ENCODE measurements around the gene NAT14.
"Not testable (repeated sequence)": the region's sequence is repeated elsewhere in the genome, so short reads cannot be mapped to it uniquely, and the experiment has no call there.

NAT14 gene

DNA sequence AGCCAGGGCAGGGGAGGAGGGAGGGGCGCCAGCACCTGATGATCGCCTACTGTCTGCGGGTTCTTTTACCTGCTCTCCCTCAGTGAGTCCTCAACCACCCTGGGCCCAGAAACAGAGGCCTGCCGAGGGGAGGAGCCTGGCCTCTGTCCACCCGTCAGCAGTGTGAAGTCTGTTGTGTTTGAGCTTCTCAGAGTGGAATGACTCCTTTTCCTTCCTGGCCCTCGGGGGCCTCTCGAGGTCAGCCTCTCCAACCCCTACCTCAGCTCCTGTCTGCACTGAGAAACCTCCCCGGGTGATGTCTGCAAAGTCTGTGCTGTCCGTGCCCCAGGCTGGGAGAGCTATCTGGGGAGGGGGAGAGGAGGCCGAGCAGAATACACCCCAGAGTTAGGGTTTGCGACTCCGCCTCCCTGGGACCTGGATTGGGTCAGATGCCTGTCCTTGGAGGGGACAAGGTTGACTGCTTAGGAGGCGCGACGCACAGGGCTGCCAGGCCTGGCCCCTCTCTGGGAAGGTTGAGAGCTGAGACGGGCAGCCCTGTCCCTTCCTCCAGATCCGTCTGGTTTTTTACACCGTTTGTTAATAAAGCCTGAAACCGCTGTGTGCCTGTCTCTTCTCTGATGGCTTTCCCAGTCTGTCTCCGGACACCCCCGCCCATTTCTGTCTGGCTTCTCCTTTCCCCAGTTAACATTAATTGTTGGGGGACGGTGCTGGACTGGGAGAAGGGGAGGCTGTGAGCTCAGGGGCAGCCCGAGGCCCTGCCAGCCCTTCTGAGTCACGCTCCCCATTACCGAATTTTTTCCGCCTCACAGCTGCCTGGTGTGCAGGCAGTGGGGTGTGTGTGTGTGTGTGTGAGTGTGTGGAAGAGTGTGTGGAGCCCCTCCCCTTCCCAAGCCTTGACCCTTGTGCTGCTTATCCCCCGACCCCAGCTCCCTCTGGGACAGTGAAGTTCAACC, 2.3 kb downstream of the NAT14 start:
- DNase-seq (ENCODE audit: low spot score) = peak; percentile 17

GRCh38 chr19:55487924-55488687, 3.1 kb downstream of the NAT14 start, which contains the start of gene SSC5D:
SSC5D (plus strand) TSS chr19:55488436; CDS start chr19:55488590, 154 bp downstream.
- DNase-seq (ENCODE audit: low spot score) = no peak

- DNase-seq (ENCODE audit: low spot score) = no peak
These were observed 4.2 kb downstream of the NAT14 start for GRCh38 chr19:55488986-55489710.

GRCh38 chr19:55489711-55490477, 4.9 kb downstream of the NAT14 start:
- no peak for DNase-seq (ENCODE audit: low spot score)

- no peak for DNase-seq (ENCODE audit: low spot score)
These were observed 5.8 kb downstream of the NAT14 start for GRCh38 chr19:55490478-55491432.

DNA sequence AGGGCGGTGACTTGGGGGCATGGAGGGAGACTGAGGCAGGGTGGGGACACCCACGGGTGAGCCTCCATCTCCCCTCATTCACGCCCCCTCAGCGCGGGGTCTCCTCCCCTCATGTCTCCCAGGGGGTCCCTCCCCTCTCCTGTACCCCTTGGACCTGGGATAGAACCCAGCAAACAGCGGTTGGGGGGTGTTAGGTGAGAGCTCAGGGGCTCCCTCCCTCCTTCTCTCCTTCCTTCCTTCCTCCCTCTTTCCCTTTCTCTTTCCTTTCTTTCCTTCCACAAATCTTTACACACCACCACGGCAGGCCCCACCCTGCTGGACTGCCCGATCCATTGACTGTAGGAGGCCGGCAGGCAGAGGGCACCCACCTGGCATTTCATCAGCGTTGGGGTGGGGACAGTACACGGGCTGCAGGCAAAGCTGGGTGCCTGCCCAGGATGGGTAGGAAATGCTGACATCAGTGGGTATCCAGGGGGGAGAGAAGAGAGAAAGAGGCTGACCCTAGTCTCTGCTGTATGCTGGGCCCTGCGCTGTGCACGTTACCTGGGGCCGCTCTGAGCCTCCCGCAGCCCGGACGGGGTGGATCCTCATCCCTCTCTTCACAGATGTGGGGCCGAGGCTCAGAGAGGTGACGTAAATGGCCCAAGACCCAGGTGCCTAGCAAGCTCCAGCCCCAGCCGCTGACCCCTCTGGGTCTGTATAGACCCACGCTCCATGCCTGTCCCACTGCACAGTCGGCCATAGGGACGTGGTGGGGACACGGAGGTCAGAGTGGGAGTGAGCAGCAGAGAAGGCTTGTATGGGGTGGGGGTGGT, 6.8 kb downstream of the NAT14 start:
- DNase-seq (ENCODE audit: low spot score) = no peak

DNA sequence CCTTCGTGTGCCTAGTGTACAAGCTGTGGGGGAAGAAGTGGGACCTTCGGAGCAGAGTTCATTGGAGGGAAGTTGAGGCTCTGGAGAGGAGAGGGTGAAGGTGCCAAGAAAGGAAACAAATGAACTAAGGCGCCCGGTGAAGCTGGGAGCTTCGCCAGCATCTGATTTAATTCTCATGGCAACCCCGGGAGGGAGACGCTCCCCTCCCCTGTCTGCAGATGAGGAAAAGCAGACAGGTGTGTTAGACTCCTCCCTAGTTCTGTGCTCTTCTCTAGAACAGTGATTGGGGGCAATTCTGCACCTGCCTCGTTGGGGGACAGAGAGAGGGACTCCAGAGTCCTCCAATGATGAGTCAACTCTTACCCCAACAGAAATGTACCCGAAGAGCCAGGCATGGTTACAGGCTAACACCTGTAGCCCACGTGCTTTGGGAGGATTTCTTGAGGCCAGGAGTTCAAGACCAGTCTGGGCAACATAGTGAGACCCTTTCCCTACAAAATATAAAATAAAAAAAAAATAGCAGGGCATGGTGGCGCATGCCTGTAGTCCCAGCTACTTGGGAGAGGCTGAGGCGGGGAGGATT, 7.5 kb downstream of the NAT14 start:
- DNase-seq (ENCODE audit: low spot score) = no peak

GRCh38 chr19:55493052-55493644, 8.2 kb downstream of the NAT14 start:
- no peak for DNase-seq (ENCODE audit: low spot score)

GRCh38 chr19:55493645-55494171, 8.7 kb downstream of the NAT14 start:
- DNase-seq (ENCODE audit: low spot score) = no peak

DNA sequence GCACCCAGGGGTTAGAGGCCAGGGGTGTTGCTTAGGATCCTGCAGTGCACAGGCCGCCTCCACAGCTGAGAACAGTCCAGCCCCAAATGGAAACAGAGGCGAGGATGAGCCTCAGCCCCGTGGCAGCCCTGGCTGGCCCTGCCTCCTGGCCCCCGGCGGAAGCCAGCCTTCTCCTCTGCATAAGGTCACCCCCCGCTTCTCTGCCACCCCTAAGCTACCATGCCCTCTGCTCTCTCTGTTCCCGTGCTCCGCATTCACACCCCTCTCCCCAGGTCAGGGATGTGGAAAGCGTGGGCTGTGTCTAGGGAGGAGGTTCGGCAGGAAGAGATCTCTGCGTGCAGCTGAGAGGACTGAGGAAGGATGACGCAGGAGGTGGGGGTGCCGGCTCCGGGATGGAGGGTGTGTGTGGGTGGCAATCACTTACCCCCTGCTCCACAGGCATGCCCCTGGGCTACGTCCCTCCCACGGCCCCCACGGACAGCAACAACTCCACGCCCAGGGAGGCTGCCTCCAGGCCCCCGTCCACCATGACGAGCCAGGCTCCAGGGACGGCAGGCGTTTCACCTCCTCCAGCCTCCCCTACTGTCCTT, 9.3 kb downstream of the NAT14 start:
- DNase-seq (ENCODE audit: low spot score) = no peak

DNA sequence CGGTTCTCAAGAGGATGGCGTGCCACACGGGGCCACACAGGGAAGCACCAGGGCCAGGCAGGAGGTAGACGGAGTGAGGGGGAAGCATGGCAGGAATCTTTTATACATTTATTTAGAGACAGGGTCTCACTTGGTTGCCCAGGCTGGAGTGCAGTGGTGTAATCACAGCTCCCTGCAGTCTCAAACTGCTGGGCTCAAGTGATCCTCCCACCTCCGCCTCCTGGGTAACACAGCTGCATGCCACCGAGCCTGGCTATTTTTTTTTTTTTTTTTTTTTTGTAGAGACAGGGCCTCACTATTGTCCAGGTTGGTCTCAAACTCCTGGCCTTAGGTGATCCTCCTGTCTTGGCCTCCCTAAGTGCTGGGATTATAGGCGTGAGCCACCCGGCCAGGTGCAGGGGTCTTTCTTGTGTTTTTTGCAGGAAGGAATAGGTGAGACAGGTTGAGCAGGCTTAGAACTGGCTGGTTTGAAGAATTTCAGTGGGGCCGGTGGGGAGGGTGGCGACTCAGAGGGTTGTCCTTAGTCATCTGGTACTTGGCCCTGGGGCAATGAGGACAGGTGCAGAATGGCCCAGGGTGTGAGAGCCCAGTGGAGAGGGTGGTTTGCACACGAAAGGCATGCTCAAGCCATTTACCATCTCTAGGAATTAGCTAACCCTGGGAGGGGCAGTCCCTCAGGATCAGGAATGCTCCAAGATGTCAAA, 10.8 kb downstream of the NAT14 start:
- DNase-seq (ENCODE audit: low spot score) = no peak

DNA sequence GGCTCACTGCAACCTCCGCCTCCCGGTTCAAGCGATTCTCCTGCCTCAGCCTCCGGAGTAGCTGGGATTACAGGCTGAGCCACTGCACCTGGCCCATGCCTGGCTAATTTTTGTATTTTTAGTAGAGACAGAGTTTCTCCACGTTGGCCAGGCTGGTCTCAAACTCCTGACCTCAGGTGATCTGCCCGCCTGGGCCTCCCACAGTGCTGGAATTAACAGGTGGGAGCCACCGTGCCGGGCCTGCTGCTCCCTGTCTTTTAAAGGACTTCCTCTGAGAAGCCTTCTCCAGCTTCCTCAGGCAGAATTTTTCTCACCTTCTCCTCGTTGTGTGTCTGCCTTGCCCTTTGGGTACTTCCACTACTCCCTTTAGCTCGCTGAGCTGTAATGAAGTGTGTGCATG, 11.8 kb downstream of the NAT14 start:
- not testable (repeated sequence) for DNase-seq (ENCODE audit: low spot score)

DNA sequence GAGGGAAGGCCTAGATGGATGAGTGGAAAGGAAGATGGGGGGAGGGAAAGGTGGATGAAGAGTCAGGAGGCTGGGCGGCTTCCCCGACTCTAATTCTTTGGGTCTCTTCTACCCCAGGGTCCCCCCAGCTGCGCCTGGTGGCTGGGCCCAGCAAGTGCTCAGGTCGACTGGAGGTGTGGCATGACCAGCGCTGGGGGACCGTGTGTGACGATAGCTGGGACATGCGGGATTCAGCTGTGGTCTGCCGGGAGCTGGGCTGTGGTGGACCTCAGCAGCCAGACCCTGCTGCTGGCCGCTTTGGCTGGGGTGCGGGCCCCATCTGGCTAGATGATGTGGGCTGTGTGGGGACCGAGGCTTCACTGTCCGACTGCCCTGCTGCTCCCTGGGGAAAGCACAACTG, 12.8 kb downstream of the NAT14 start:
- no peak for DNase-seq (ENCODE audit: low spot score)

DNA sequence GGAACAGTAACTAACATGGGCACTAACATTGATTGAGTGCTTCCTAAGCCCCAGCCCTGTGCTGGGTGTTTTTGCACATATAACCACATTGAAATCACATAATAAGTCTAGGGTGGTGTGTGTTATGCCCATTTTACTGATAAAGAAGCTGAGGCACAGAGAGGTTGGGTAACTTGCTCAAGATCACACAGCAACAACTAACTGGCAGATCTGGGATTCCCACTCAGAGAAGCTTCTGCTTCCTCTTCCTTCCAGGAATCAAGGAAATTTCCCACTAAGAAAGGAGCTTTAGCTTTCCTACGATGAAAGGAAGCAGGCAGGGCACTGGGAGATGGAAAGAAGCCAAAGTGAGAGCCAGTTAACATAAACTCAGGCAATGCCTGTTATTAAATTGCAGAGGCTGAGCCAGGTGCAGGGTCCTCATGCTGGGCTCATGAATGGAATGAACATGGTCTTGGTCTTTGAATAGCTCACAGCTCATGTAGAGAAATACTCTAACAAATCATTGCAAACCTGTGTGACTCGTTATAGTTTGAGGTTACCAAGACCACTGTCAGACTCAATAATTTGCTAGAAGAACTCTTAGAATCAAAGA, 13.4 kb downstream of the NAT14 start:
- no peak for DNase-seq (ENCODE audit: low spot score)

- no peak for DNase-seq (ENCODE audit: low spot score)
These were observed 15.5 kb downstream of the NAT14 start for GRCh38 chr19:55500368-55500952.

DNA sequence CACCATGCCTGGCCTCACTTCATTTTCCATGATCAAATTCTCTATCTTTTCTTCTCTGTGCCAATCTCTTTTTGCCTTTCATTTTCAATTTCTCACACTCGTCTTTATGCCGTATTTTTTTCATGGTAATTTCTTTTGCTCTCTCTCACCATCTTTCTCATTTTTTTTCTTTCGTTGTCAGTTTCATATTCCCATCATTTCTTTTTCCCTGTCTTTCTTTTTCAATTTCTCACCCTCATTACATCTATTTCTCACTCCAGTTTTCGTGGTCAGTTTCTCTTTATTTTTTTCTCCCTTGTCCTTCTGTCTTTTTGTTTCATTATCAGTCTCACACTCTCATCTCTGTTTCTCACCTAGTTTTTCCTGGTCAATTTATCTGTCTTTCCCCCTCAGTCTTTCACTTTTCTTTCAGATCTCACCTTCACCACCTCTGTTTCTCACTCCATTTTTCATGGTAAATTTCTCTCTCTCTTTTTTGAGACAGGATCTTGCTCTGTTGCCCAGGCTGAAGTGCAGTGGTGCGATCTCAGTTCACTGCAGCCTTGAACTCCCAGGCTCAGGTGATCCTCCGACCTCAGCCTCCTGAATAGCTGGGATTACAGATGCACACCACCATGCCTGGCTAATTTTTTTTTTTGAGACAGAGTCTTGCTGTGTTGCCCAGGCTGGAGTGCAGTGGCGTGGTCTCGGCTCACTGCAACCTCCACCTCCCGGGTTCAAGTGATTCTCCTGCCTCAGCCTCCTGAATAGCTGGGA, 17.4 kb downstream of the NAT14 start:
- no peak for DNase-seq (ENCODE audit: low spot score)

Measured in activated CD4-positive, alpha-beta T cell treated with anti-CD3 and anti-CD28 coated beads, Interleukin-2, Interleukin-4, amounts not matched to agents 100 ng/mL and 50 ng/mL, durations not matched to agents 16 hours and 8 hours (primary cell).